Mesothelial cell of epicardium (in vitro differentiated cells): Measurements from ENCODE around the gene NXPH3. TPM values are rescaled to one million over a fixed set of nuclear protein-coding genes. Genes with fewer than 3 reads are reported as not detected.
A peak's percentile ranks its signal among the peaks of the same experiment; 100 is the strongest.

Source experiments
- DNase-seq, 2 experiments: peaks; one replicate each; pipeline ENCODE4 v3.0.0; 2021; ENCODE audit warnings: low spot score in 2 of 2; ENCODE audit not compliant: unreplicated experiment in 2 of 2
- H3K27ac Mint-ChIP-seq: 2 replicates; pipeline ENCODE4 v1.8.0; 2021; ENCODE audit warnings: mixed read lengths
- H3K27me3 Mint-ChIP-seq: 2 replicates; pipeline ENCODE4 v1.8.0; 2021; ENCODE audit warnings: low read depth, mixed read lengths
- H3K36me3 Mint-ChIP-seq: 2 replicates; pipeline ENCODE4 v1.8.0; 2021; ENCODE audit warnings: mixed read lengths
- H3K4me1 Mint-ChIP-seq: 2 replicates; pipeline ENCODE4 v1.8.0; 2021; ENCODE audit warnings: mixed read lengths
- H3K4me3 Mint-ChIP-seq: 2 replicates; pipeline ENCODE4 v1.8.0; 2021; ENCODE audit warnings: mild to moderate bottlenecking, moderate library complexity, mixed read lengths
- H3K9me3 Mint-ChIP-seq: 2 replicates; pipeline ENCODE4 v1.8.0; 2021; ENCODE audit warnings: mixed read lengths
- total RNA-seq: library from RNA; stranded (reverse); gene quantifications from 3 replicates; pipeline ENCODE4 v1.2.1, GENCODE V29; 2021
- TF ChIP-seq, protein P1 (sequence below): fragments of 200-600 bp; sonication (generic); IDR thresholded peaks from one replicate; pipeline ENCODE4 v1.5.0; 2021; ENCODE audit warnings: antibody characterized with exemption; ENCODE audit not compliant: unreplicated experiment

The NXPH3 gene
- total RNA-seq, 1 donor from 2014 or later: 0.83 TPM

GRCh38 chr17:49630113-49630900, 54.6 kb downstream of the NXPH3 start:
- peak overlapping the region; percentile 4 for H3K27ac Mint-ChIP-seq
- TF ChIP-seq, protein P1, sequence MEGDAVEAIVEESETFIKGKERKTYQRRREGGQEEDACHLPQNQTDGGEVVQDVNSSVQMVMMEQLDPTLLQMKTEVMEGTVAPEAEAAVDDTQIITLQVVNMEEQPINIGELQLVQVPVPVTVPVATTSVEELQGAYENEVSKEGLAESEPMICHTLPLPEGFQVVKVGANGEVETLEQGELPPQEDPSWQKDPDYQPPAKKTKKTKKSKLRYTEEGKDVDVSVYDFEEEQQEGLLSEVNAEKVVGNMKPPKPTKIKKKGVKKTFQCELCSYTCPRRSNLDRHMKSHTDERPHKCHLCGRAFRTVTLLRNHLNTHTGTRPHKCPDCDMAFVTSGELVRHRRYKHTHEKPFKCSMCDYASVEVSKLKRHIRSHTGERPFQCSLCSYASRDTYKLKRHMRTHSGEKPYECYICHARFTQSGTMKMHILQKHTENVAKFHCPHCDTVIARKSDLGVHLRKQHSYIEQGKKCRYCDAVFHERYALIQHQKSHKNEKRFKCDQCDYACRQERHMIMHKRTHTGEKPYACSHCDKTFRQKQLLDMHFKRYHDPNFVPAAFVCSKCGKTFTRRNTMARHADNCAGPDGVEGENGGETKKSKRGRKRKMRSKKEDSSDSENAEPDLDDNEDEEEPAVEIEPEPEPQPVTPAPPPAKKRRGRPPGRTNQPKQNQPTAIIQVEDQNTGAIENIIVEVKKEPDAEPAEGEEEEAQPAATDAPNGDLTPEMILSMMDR: no peak
- H3K9me3 Mint-ChIP-seq: no peaks in the 10 kb centered on the region
- no peaks in the 10 kb centered on the region for H3K27me3 Mint-ChIP-seq
- H3K4me3 Mint-ChIP-seq: no peak overlapping the region
- no peak for DNase-seq
- H3K36me3 Mint-ChIP-seq: no peaks in the 10 kb centered on the region
- peaks cover 23% of the 10 kb centered on the region for H3K4me1 Mint-ChIP-seq

GRCh38 chr17:49631496-49631895, 55.8 kb downstream of the NXPH3 start:
- no peak overlapping the region for H3K27ac Mint-ChIP-seq
- H3K4me3 Mint-ChIP-seq: no peak overlapping the region
- peaks cover 23% of the 10 kb centered on the region for H3K4me1 Mint-ChIP-seq
- H3K9me3 Mint-ChIP-seq: no peaks in the 10 kb centered on the region
- no peaks in the 10 kb centered on the region for H3K36me3 Mint-ChIP-seq
- no peaks in the 10 kb centered on the region for H3K27me3 Mint-ChIP-seq
- no peak for DNase-seq
- TF ChIP-seq, protein P1: no peak

Other genes starting within 250 kb of the NXPH3 start
- 64.0 to 66.0 TPM (median 64.3 TPM) in 3 replicates for gene ZNF652, start 213.6 kb upstream of the NXPH3 start, total RNA-seq
- 136 to 147 TPM (median 144 TPM) in 3 replicates for gene PHB1, start 161.0 kb upstream of the NXPH3 start, total RNA-seq
- gene NGFR, start 80.6 kb upstream of the NXPH3 start, total RNA-seq: 14.7 to 16.1 TPM (median 14.9 TPM) in 3 replicates
- 60.8 to 63.5 TPM (median 62.8 TPM) in 3 replicates for gene SPOP, start 102.2 kb downstream of the NXPH3 start, total RNA-seq
- gene SLC35B1, start 132.1 kb downstream of the NXPH3 start, total RNA-seq: 67.7 to 69.2 TPM (median 69.2 TPM) in 3 replicates
- gene FAM117A, start 188.3 kb downstream of the NXPH3 start, total RNA-seq: 15.7 to 16.5 TPM (median 16.1 TPM) in 3 replicates
- 66.7 to 74.3 TPM (median 69.9 TPM) in 3 replicates for gene KAT7, start 212.8 kb downstream of the NXPH3 start, total RNA-seq